Retinal pigment epithelial cell (primary cell): ENCODE data around the gene DDIT4L.
"Not testable (repeated sequence)": the region's sequence is repeated elsewhere in the genome, so short reads cannot be mapped to it uniquely, and the experiment has no call there.

ENCODE experiments used
- DNase-seq: peaks from one replicate; pipeline ENCODE4 v3.0.0-alpha.2; 2010; ENCODE audit warnings: low read depth
- H3K4me3 ChIP-seq: 2 replicates; pipeline ENCODE4 v1.5.1; 2011; ENCODE audit warnings: mild to moderate bottlenecking, low read length, control low read depth, moderate library complexity
- TF ChIP-seq, protein P1 (sequence below): conservative IDR thresholded peaks from 2 replicates; pipeline ENCODE4 v1.5.1; 2011; ENCODE audit warnings: low read depth, low read length, control low read depth, inconsistent platforms

Gene DDIT4L

DNA sequence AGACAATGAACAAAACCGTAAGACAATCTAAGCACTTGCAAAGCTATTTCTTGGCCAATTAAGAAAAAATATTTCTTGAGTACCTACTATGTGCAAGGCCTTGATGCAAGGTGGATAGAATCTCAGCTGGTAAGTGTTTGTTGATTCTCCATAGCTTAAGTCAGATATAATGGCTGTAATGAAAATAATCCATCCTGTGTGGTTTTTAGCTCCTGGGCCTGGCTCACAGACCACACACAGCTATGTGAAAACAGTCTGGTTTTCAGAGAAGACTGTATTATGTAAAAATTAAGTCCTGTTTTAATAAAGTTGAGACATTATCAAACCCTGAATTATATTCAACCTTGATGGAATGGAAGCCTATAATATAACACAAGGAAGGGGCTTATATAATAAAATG is 7.8 kb upstream of the DDIT4L start:
- TF ChIP-seq, protein P1, sequence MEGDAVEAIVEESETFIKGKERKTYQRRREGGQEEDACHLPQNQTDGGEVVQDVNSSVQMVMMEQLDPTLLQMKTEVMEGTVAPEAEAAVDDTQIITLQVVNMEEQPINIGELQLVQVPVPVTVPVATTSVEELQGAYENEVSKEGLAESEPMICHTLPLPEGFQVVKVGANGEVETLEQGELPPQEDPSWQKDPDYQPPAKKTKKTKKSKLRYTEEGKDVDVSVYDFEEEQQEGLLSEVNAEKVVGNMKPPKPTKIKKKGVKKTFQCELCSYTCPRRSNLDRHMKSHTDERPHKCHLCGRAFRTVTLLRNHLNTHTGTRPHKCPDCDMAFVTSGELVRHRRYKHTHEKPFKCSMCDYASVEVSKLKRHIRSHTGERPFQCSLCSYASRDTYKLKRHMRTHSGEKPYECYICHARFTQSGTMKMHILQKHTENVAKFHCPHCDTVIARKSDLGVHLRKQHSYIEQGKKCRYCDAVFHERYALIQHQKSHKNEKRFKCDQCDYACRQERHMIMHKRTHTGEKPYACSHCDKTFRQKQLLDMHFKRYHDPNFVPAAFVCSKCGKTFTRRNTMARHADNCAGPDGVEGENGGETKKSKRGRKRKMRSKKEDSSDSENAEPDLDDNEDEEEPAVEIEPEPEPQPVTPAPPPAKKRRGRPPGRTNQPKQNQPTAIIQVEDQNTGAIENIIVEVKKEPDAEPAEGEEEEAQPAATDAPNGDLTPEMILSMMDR: no peak
- no peak overlapping the region for H3K4me3 ChIP-seq
- DNase-seq: no peak

DNA sequence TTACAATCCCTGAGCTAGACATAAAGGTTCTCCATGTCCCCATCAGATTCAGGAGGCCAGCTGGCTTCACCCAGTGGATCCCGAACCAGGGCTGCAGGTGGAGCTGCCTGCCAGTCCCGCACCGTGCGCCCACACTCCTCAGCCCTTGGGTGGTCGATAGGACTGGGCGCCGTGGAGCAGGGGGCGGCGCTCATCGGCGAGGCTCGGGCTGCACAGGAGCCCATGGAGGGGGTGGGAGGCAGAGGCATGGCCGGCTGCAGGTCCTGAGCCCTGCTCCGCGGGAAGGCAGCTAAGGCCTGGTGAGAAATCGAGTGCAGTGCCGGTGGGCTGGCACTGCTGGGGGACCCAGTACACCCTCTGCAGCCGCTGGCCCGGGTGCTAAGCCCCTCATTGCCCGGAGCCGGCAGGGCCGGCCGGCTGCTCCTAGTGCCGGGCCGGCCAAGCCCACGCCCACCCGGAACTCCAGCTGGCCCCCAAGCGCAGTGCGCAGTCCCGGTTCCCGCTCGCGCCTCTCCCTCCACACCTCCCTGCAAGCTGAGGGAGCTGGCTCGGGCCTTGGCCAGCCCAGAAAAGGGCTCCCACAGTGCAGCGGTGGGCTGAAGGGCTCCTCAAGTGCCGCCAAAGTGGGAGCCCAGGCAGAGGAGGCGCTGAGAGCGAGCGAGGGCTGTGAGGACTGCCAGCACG is 6.3 kb upstream of the DDIT4L start:
- DNase-seq, H3K4me3 ChIP-seq: not testable (repeated sequence)

DNA sequence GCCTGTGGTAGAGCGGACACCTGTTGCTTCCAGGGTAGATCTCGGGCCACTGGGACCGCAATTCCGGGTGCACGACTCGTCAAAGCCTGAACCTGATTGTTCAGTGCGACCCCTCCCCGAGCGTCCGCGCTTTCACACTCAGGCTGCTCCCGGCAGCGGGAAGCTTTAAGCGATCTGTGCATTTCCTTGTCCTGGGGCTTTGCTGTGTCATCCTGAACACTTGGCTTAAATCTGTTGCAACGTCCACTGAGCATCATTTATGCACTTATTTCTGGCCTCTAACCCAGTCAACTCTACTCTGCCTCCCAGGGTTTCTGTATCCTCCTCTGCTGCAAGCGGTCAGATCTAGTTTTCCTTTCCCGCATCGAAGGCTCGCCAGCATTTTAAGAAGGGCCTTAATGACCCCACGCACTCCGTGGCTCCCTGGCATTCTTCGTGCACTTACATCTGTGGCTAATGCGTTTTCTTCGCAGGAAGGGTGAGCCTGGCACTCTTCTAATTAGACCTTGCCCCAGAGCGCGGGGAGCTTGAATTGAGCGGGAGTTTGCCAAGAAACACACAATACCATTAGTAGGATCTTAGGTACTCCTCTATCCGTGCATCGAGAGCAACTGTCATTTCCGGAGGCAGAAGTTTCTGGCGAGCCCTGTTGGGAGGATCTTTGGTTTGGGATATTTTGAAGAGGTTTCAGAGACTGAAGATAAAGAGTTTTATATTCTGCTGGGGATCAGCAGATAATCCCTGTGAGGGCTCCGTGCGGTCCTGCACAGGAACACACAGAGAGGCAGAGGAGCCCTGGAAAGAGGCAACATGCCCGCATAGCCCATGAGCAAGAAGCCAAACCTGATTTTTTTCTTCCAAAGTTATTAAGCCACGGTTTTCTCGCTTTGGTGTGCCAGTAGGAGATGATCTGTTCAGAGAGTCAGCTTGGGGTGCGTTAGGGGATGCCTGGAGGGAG is 654 bp upstream of the DDIT4L start:
- TF ChIP-seq, protein P1: no peak

DNA sequence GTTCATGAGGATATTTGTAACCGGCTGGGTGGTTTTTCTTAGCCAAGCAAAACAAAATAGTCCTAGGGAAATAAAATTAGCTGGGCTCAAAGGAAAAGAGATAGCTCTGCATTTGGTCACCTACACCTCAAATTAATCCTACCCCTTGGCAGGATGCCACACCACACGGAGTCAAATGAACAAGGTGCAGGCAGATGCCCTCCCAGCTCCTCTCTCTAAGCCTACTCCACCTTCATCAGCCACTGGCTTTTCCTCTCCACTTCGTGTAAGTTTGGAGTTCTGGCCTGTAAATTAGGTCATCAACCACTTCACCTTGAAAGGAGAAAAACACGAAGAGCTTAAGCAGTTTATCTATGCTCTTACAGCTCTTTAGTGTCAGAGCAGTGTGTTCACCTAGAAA is 1.4 kb downstream of the DDIT4L start:
- peak overlapping the region; percentile 64 for H3K4me3 ChIP-seq
- no peak for DNase-seq
- TF ChIP-seq, protein P1: no peak

More for the DNA sequence above, 654 bp upstream of the DDIT4L start:
- DNase-seq: no peak
- peak overlapping the region; percentile 64 for H3K4me3 ChIP-seq

DNA sequence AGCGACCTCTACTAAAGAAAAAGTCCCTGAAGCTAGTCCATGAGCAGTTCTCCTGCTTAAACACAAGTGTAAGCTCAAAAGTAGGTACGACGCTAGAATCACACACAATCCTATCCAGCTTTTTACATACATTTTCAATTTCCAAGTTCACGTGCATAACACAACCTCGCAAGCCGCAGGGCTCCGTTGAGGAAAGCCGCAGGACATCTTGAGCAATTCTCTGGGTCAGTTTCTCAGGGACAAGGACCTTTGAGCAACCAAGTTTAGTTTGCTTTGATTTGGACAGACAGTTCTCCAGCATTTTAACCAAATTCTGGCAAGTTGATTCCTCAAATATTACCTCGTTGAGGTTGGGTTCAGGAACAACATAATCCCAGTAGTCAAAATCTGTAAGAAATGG is 2.5 kb downstream of the DDIT4L start:
- H3K4me3 ChIP-seq: peak overlapping the region; percentile 18

DNA sequence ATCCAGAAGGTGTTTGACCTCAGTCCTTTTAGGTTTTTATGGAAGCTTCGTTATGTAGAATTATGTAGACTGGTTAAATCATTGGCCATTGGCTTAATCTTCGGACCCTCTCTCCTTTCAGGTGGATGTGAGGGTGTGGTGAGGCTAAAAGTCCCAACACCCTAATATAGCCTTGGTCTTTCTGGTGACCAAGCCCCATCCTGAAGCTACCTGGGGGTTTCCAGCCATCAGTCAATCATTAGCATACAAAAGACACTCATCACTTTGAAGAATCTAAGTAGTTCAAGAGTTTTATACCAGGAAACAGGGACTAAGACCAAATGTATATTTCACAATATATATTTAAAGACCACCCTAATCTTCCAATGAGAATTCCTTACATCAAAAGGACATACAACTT is 5.5 kb downstream of the DDIT4L start:
- H3K4me3 ChIP-seq: no peak overlapping the region
- DNase-seq: no peak
- TF ChIP-seq, protein P1: no peak

More for the DNA sequence above, 2.5 kb downstream of the DDIT4L start:
- no peak for DNase-seq
- TF ChIP-seq, protein P1: no peak

DNA sequence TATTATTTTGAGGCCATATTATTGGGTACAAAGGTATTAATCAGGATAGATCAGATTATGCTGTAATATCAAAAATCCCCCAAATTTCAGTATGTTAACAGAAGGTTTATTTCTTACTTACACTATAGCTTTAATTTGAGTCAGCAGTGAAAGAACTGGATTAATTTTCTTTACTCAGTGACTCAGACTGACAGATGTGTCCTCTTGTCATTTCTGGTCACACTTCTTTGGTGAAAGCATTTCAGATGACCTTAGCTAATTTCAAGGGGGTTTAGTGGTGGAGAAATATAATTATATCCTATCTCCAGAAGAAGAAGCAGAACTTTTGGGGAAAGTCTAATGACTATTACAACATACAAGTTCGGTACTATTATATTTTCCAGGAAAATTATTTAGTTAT is 12.4 kb downstream of the DDIT4L start:
- no peak overlapping the region for H3K4me3 ChIP-seq
- TF ChIP-seq, protein P1: no peak
- DNase-seq: no peak
